Heart left ventricle (tissue), 13 donors: Measurements from ENCODE around the gene ESRRG.

ENCODE experiments used
- POLR2A ChIP-seq, 2 donors: fragments of 450-650 bp; IDR thresholded peaks; one replicate each; pipeline ENCODE4 v1.6.1; 2017; ENCODE audit warnings: antibody characterized with exemption in 2 of 2, mild to moderate bottlenecking in 2 of 2, moderate library complexity in 2 of 2
- TF ChIP-seq, protein P1 (sequence below), 12 donors: fragments of 200-600 bp; sonication (generic) in 4 of 12; IDR thresholded peaks; one replicate each; pipeline versions ENCODE4 v1.5.0 to v1.8.0; 2018 to 2022; ENCODE audit warnings: antibody characterized with exemption in 12 of 12, mild to moderate bottlenecking in 5 of 12
- donor health status: ischemic (EF 13 %, LVEDD 7.1; RV severe dilation, severe dysfunction).
- donor health status: DM: no; HTN: yes; CAD: no.
- donor health status: DM: no; HTN: no; CAD: no.
- donor health status: ischemic (EF 25% LVEDD 6.9; RV normal size, moderate dysfunction).
- donor health status: ischemic (EF 25% LVEDD 5.7; RV mildly dilated, moderate dysfunction).
- donor health status: ischemic (EF 35%, LVEDD 5.7; RV mildly dilated, moderate dysfunction).
- donor health status: nonischemic (EF 11% LVEDD 7.7; RV severe dilation, severe dysfunction).
- donor health status: DM: yes; HTN: yes; CAD: no.
- donor health status: PGD.
- donor health status: ischemic (EF 29% LVEDD 5.4; RV normal size, mild dysfunction).
- donor health status: nonischemic (EF 23%, LVEDD 6.1; RV moderate dilation, normal function).

DNA sequence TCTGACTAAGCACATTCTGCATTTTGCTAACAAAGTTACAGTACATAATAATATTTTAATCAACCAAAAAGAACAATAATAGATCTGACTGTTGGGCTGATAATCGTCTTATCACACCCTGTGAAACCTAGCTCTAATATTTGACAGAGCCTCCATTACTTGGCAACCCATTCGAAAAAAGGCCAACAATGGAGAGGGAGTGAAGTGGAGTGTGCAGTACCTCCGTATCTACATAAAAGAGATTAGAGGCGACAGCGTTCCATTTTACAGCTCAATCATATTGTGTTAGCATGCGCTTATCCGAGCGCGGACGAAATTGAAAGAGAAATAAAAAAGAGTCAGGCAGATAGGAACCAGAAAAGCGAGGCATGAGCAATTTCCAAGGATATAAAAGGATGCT, 162.7 kb downstream of the ESRRG start:
- TF ChIP-seq, protein P1, sequence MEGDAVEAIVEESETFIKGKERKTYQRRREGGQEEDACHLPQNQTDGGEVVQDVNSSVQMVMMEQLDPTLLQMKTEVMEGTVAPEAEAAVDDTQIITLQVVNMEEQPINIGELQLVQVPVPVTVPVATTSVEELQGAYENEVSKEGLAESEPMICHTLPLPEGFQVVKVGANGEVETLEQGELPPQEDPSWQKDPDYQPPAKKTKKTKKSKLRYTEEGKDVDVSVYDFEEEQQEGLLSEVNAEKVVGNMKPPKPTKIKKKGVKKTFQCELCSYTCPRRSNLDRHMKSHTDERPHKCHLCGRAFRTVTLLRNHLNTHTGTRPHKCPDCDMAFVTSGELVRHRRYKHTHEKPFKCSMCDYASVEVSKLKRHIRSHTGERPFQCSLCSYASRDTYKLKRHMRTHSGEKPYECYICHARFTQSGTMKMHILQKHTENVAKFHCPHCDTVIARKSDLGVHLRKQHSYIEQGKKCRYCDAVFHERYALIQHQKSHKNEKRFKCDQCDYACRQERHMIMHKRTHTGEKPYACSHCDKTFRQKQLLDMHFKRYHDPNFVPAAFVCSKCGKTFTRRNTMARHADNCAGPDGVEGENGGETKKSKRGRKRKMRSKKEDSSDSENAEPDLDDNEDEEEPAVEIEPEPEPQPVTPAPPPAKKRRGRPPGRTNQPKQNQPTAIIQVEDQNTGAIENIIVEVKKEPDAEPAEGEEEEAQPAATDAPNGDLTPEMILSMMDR (IDR thresholded peaks at IDR 0.05) = no peak
- no peak for TF ChIP-seq POLR2A (IDR thresholded peaks at IDR 0.05)
